ENCODE measurements around the gene GJB6.

Gene GJB6

GRCh38 chr13:20227288-20227687, 4.8 kb downstream of the GJB6 start:
- no peak overlapping the region for H3K4me3 ChIP-seq (ENCODE audit: low read length in 2 of 2)
- H3K4me1 ChIP-seq (ENCODE audit: control insufficient read depth, insufficient read depth, low read length): peaks cover 6% of the 10 kb centered on the region
- H3K27me3 ChIP-seq (ENCODE audit: control insufficient read depth in 1 of 2, insufficient read depth in 2 of 2, low read length in 2 of 2): peaks cover 15 to 30% of the 10 kb centered on the region in 2 donors
- H3K27ac ChIP-seq (ENCODE audit: low read length): no peak overlapping the region
- no peaks in the 10 kb centered on the region for H3K9me3 ChIP-seq (ENCODE audit: control insufficient read depth in 2 of 2, low read length in 2 of 2)
- H3K36me3 ChIP-seq (ENCODE audit: control insufficient read depth in 2 of 2, insufficient read depth in 2 of 2, low read length in 2 of 2): no peaks in the 10 kb centered on the region
- H3K9ac ChIP-seq (ENCODE audit: low read length in 2 of 2): no peak overlapping the region

- H3K27ac ChIP-seq (ENCODE audit: low read length): no peak overlapping the region
- no peak overlapping the region for H3K9ac ChIP-seq (ENCODE audit: low read length in 2 of 2)
- H3K27me3 ChIP-seq (ENCODE audit: control insufficient read depth in 1 of 2, insufficient read depth in 2 of 2, low read length in 2 of 2): peaks cover 2 to 10% of the 10 kb centered on the region in 2 donors
- peaks cover 0 to 4% of the 10 kb centered on the region in 2 donors for H3K9me3 ChIP-seq (ENCODE audit: control insufficient read depth in 2 of 2, low read length in 2 of 2)
- H3K4me3 ChIP-seq (ENCODE audit: low read length in 2 of 2): no peak overlapping the region
- no peaks in the 10 kb centered on the region for H3K4me1 ChIP-seq (ENCODE audit: control insufficient read depth, insufficient read depth, low read length)
- no peaks in the 10 kb centered on the region for H3K36me3 ChIP-seq (ENCODE audit: control insufficient read depth in 2 of 2, insufficient read depth in 2 of 2, low read length in 2 of 2)
Observed at GRCh38 chr13:20222553-20222952, 9.6 kb downstream of the GJB6 start.

GRCh38 chr13:20221772-20222171, 10.3 kb downstream of the GJB6 start:
- H3K27me3 ChIP-seq (ENCODE audit: control insufficient read depth in 1 of 2, insufficient read depth in 2 of 2, low read length in 2 of 2): peaks cover 2 to 8% of the 10 kb centered on the region in 2 donors
- no peaks in the 10 kb centered on the region for H3K36me3 ChIP-seq (ENCODE audit: control insufficient read depth in 2 of 2, insufficient read depth in 2 of 2, low read length in 2 of 2)
- no peak overlapping the region for H3K4me3 ChIP-seq (ENCODE audit: low read length in 2 of 2)
- H3K4me1 ChIP-seq (ENCODE audit: control insufficient read depth, insufficient read depth, low read length): no peaks in the 10 kb centered on the region
- H3K9ac ChIP-seq (ENCODE audit: low read length in 2 of 2): no peak overlapping the region
- peaks cover 0 to 4% of the 10 kb centered on the region in 2 donors for H3K9me3 ChIP-seq (ENCODE audit: control insufficient read depth in 2 of 2, low read length in 2 of 2)
- H3K27ac ChIP-seq (ENCODE audit: low read length): no peak overlapping the region

- Histone ChIP-seq H3K4me1 (ENCODE audit: control insufficient read depth, insufficient read depth, low read length) (no peaks in the 10 kb centered on the region), H3K4me3 (ENCODE audit: low read length in 2 of 2) (no peak overlapping the region), H3K36me3 (ENCODE audit: control insufficient read depth in 2 of 2, insufficient read depth in 2 of 2, low read length in 2 of 2) (no peaks in the 10 kb centered on the region), H3K9ac (ENCODE audit: low read length in 2 of 2) (no peak overlapping the region), H3K27me3 (ENCODE audit: control insufficient read depth in 1 of 2, insufficient read depth in 2 of 2, low read length in 2 of 2) (peaks cover 0 to 3% of the 10 kb centered on the region in 2 donors), H3K27ac (ENCODE audit: low read length) (no peak overlapping the region), H3K9me3 (ENCODE audit: control insufficient read depth in 2 of 2, low read length in 2 of 2) (peaks cover 0 to 4% of the 10 kb centered on the region in 2 donors)
Observed at GRCh38 chr13:20219577-20219976, 12.5 kb downstream of the GJB6 start.

GRCh38 chr13:20217168-20217567, 15.0 kb downstream of the GJB6 start:
- Histone ChIP-seq H3K36me3 (ENCODE audit: control insufficient read depth in 2 of 2, insufficient read depth in 2 of 2, low read length in 2 of 2) (no peaks in the 10 kb centered on the region), H3K4me3 (ENCODE audit: low read length in 2 of 2) (no peak overlapping the region), H3K27ac (ENCODE audit: low read length) (no peak overlapping the region), H3K27me3 (ENCODE audit: control insufficient read depth in 1 of 2, insufficient read depth in 2 of 2, low read length in 2 of 2) (no peaks in the 10 kb centered on the region), H3K4me1 (ENCODE audit: control insufficient read depth, insufficient read depth, low read length) (no peaks in the 10 kb centered on the region), H3K9me3 (ENCODE audit: control insufficient read depth in 2 of 2, low read length in 2 of 2) (peaks cover 0 to 4% of the 10 kb centered on the region in 2 donors), H3K9ac (ENCODE audit: low read length in 2 of 2) (no peak overlapping the region)

- H3K36me3 ChIP-seq (ENCODE audit: control insufficient read depth in 2 of 2, insufficient read depth in 2 of 2, low read length in 2 of 2): no peaks in the 10 kb centered on the region
- H3K27me3 ChIP-seq (ENCODE audit: control insufficient read depth in 1 of 2, insufficient read depth in 2 of 2, low read length in 2 of 2): peaks cover 0 to 8% of the 10 kb centered on the region in 2 donors
- H3K9me3 ChIP-seq (ENCODE audit: control insufficient read depth in 2 of 2, low read length in 2 of 2): no peaks in the 10 kb centered on the region
- no peaks in the 10 kb centered on the region for H3K4me1 ChIP-seq (ENCODE audit: control insufficient read depth, insufficient read depth, low read length)
- no peak overlapping the region for H3K9ac ChIP-seq (ENCODE audit: low read length in 2 of 2)
- H3K27ac ChIP-seq (ENCODE audit: low read length): no peak overlapping the region
- no peak overlapping the region for H3K4me3 ChIP-seq (ENCODE audit: low read length in 2 of 2)
Observed at GRCh38 chr13:20209948-20210347, 22.2 kb downstream of the GJB6 start.

- H3K4me1 ChIP-seq (ENCODE audit: control insufficient read depth, insufficient read depth, low read length): no peaks in the 10 kb centered on the region
- peaks cover 0 to 10% of the 10 kb centered on the region in 2 donors for H3K27me3 ChIP-seq (ENCODE audit: control insufficient read depth in 1 of 2, insufficient read depth in 2 of 2, low read length in 2 of 2)
- no peak overlapping the region for H3K9ac ChIP-seq (ENCODE audit: low read length in 2 of 2)
- H3K27ac ChIP-seq (ENCODE audit: low read length): no peak overlapping the region
- peaks cover 0 to under 1% of the 10 kb centered on the region in 2 donors for H3K9me3 ChIP-seq (ENCODE audit: control insufficient read depth in 2 of 2, low read length in 2 of 2)
- no peaks in the 10 kb centered on the region for H3K36me3 ChIP-seq (ENCODE audit: control insufficient read depth in 2 of 2, insufficient read depth in 2 of 2, low read length in 2 of 2)
- no peak overlapping the region for H3K4me3 ChIP-seq (ENCODE audit: low read length in 2 of 2)
Observed at GRCh38 chr13:20206698-20207235, 25.4 kb downstream of the GJB6 start.

GRCh38 chr13:20206065-20206697, 25.9 kb downstream of the GJB6 start:
- Histone ChIP-seq H3K27ac (ENCODE audit: low read length) (no peak overlapping the region), H3K4me1 (ENCODE audit: control insufficient read depth, insufficient read depth, low read length) (no peaks in the 10 kb centered on the region), H3K9ac (ENCODE audit: low read length in 2 of 2) (no peak overlapping the region), H3K9me3 (ENCODE audit: control insufficient read depth in 2 of 2, low read length in 2 of 2) (peaks cover 4% of the 10 kb centered on the region in 2 donors), H3K4me3 (ENCODE audit: low read length in 2 of 2) (no peak overlapping the region), H3K36me3 (ENCODE audit: control insufficient read depth in 2 of 2, insufficient read depth in 2 of 2, low read length in 2 of 2) (no peaks in the 10 kb centered on the region), H3K27me3 (ENCODE audit: control insufficient read depth in 1 of 2, insufficient read depth in 2 of 2, low read length in 2 of 2) (peaks cover 0 to 10% of the 10 kb centered on the region in 2 donors)

GRCh38 chr13:20198781-20199180, 33.3 kb downstream of the GJB6 start:
- Histone ChIP-seq H3K27ac (ENCODE audit: low read length) (no peak overlapping the region), H3K36me3 (ENCODE audit: control insufficient read depth in 2 of 2, insufficient read depth in 2 of 2, low read length in 2 of 2) (no peaks in the 10 kb centered on the region), H3K4me1 (ENCODE audit: control insufficient read depth, insufficient read depth, low read length) (peaks cover 1% of the 10 kb centered on the region), H3K9me3 (ENCODE audit: control insufficient read depth in 2 of 2, low read length in 2 of 2) (peaks cover 4% of the 10 kb centered on the region in 2 donors), H3K9ac (ENCODE audit: low read length in 2 of 2) (no peak overlapping the region), H3K27me3 (ENCODE audit: control insufficient read depth in 1 of 2, insufficient read depth in 2 of 2, low read length in 2 of 2) (peaks cover 17 to 23% of the 10 kb centered on the region in 2 donors), H3K4me3 (ENCODE audit: low read length in 2 of 2) (no peak overlapping the region)

- H3K9ac ChIP-seq (ENCODE audit: low read length in 2 of 2): no peak overlapping the region
- peaks cover 19 to 37% of the 10 kb centered on the region in 2 donors for H3K27me3 ChIP-seq (ENCODE audit: control insufficient read depth in 1 of 2, insufficient read depth in 2 of 2, low read length in 2 of 2)
Observed at GRCh38 chr13:20197361-20197834, 34.7 kb downstream of the GJB6 start.

GRCh38 chr13:20195801-20196200, 36.3 kb downstream of the GJB6 start:
- no peak overlapping the region for H3K4me3 ChIP-seq (ENCODE audit: low read length in 2 of 2)
- no peak overlapping the region for H3K27ac ChIP-seq (ENCODE audit: low read length)
- H3K9me3 ChIP-seq (ENCODE audit: control insufficient read depth in 2 of 2, low read length in 2 of 2): no peaks in the 10 kb centered on the region
- H3K36me3 ChIP-seq (ENCODE audit: control insufficient read depth in 2 of 2, insufficient read depth in 2 of 2, low read length in 2 of 2): no peaks in the 10 kb centered on the region
- H3K9ac ChIP-seq (ENCODE audit: low read length in 2 of 2): no peak overlapping the region
- H3K4me1 ChIP-seq (ENCODE audit: control insufficient read depth, insufficient read depth, low read length): peaks cover 21% of the 10 kb centered on the region
- H3K27me3 ChIP-seq (ENCODE audit: control insufficient read depth in 1 of 2, insufficient read depth in 2 of 2, low read length in 2 of 2): peaks cover 31 to 53% of the 10 kb centered on the region in 2 donors

More at GRCh38 chr13:20197361-20197834, 34.7 kb downstream of the GJB6 start:
- Histone ChIP-seq H3K4me1 (ENCODE audit: control insufficient read depth, insufficient read depth, low read length) (peaks cover 13% of the 10 kb centered on the region), H3K27ac (ENCODE audit: low read length) (no peak overlapping the region), H3K36me3 (ENCODE audit: control insufficient read depth in 2 of 2, insufficient read depth in 2 of 2, low read length in 2 of 2) (no peaks in the 10 kb centered on the region), H3K9me3 (ENCODE audit: control insufficient read depth in 2 of 2, low read length in 2 of 2) (peaks cover 4% of the 10 kb centered on the region in 2 donors), H3K4me3 (ENCODE audit: low read length in 2 of 2) (no peak overlapping the region)
